ENCODE measurements around the gene MICAL3.
"Not testable (repeated sequence)": the region's sequence is repeated elsewhere in the genome, so short reads cannot be mapped to it uniquely, and the experiment has no call there.

MICAL3 gene

DNA sequence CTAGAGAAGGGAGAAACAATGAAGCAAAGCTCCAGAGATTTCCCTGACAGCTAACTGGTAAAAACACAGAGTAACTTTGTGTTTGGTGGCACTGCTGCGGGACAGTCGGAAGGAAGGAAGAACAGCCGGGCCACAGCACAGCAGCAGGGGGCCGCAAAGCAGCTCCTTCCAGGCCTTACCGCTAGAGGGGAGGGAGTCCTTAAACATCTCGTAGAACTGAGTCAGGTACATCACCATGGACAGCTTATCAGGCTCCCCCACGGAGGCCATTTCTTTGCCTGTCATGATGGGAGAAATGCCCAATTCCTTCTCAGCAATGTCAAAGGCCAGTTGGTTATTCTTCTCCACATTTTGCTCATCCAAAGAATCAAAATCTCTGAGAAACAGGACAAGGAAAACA is 135.5 kb downstream of the MICAL3 start:
- DNase-seq (ENCODE audit: low spot score), result no peak

DNA sequence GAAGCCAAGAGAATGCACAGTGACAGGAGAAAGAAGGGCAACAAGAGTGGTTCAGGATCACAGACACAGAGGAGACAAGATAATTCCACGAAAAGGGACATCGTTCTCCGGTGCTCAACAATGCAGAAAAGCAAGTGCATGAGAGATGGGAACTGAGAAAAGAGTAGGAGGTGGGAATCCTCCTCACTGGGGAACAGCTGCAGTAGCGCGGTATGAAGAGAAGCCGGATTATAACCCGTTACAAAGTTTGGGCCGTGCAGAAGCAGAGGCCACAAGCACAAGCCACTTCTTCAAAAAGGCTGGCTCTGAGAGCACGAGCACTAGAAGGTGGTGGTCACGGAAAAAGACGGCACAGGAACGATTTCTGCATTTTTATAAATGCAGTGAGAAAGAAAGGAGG is 135.9 kb downstream of the MICAL3 start:
- DNase-seq (ENCODE audit: low spot score), result no peak

DNA sequence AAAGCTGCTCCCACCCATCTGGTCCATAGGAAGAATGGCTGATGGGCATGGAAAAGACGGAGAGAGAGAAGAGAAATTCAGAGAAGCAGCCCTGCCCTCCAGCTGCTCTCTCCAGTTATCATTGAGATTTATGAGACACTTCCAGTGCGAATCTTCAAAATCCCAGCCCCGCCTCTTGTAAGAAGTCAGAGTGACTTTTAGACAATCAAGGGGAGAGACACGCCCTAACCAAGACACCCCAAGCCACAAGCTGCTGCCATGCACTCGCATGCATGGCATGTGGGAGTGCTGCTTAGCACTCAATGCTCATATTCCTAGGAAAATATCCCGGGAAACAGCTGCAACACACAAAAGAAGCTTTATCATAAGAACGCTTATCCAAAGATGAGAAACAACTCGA is 139.5 kb downstream of the MICAL3 start:
- no peak for DNase-seq (ENCODE audit: low spot score)

DNA sequence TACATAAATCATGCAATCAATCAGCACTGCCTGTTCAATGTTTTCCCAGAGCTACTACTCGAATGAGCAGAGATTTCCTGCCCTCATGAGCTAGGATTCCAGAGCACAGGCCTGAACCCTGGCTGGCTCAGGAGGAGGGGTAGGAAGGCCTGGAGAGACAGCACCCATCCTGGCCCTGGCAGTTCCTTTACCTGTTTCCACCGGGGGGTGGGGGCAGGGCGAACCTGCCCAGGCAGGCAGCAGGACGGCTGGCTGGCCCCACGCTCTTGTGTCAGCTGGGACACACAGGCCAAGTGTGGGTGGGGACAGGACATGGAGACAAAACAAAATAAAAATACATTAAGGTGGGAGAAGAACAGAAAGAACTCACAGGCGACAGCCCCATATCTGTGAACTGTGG is 140.3 kb downstream of the MICAL3 start:
- no peak for DNase-seq (ENCODE audit: low spot score)

DNA sequence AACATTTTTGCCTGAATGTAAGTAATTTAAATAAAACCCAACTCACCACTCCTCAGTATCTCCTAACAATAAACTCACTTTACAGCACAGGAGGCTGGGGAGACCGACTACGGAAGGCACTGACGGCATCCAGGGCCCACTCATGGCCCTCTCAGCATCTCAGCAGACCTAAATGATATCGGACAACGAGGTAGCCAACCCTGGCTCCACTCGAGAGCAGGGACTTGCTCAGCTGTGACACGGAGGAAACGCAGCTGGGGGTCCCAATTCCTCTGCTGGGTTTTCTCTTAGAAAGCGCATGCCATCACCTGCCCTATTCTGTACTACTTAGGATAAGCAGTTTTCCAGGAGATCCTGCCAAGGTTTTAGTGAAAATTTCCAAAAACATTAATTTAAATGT is 141.0 kb downstream of the MICAL3 start:
- no peak for DNase-seq (ENCODE audit: low spot score)

DNA sequence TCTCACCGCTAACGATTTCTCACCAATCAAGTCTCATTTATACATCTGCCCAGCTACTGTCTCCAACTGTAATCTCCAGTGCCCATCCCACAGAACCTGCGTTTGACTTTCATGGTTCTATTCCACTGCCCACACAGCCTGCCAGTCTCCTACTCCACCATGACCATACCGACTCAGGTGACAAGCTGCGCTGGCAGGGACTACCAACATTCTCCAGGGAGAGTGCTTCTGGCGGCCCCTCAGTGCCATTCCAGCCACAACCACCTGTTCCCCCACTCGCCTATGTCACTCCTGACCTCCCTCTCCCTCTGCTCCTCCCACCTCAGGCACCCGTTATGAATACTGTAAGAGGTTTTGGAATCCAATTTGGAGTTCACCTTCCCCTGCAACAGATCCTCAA is 141.6 kb downstream of the MICAL3 start:
- DNase-seq (ENCODE audit: low spot score), result no peak

DNA sequence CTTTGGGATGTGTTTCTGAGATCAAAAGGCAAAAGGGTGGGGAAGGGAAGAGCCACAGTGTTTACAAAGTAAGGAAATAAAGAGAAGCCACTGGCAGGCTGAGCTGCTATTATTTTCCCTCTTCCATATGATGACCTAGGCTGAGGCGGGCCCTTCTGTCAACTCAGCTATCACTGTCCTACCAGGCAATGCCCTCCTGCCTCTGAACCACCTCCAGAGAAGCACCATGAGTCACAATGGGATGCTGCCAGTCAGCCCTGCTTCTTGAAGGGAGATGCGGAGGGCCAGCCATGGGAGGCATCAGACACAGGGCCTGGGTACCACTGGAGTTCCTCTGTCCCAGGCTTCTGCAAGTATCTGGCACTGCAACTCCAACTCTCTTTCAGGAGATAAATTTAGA is 142.2 kb downstream of the MICAL3 start:
- DNase-seq (ENCODE audit: low spot score), result no peak

DNA sequence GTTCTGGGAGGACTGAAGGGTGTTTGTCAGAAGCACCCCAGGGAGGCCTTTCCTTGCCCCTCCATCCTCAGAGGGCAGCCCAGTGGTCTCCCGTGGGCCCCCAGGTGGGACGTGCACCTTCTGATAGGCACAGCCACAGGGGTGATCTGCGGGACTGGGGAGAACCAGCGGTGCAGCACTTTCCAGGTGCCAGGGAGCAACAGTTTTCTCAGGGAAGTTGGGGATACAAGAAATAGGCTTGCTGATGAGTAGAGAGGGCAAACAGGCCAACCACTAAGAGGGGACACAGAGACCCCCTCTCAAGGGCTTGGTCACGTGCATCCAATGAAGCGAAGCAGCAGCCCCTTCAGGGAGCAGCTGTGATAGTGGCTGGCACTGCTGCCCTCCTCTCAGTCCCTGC is 143.0 kb downstream of the MICAL3 start:
- DNase-seq (ENCODE audit: low spot score), result no peak

DNA sequence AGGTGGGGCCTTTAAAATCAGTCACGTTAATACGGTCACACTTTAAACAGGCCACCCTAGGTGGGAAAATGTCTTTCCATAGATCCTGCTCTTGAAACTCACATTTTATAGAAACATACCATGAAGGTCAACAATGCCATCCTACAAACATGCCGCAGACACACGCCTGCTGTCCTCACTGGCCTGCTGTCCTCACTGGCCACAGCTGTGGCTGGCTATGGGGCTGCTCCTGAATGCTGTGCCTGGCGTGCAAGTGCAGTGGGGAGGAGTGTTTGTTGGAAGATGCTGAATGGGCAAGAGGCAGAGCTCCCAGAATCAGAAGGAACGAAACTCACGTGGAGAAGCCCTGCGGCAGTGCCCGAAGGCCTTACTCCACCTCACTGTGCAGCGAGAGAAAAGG is 143.9 kb downstream of the MICAL3 start:
- DNase-seq (ENCODE audit: low spot score), result no peak

DNA sequence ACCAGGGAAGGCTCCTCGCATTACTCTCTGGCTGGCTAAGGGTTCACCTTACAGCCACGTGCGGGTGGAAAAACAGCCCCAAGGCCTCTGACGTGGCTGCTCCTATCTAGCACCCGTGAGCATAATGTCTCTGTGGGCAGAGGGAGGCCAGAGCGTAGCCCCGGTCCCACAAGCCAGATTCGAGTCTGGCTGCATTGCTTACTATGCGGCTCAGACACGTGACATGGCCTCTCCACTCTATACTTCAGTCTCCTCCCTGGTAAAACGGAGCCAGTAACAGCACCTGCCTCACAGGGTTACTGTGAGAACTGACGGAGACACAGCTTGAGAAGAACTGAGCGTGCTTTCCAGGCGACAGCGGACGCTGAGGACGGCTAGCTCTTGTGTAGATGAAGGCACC is 144.3 kb downstream of the MICAL3 start:
- no peak for DNase-seq (ENCODE audit: low spot score)

DNA sequence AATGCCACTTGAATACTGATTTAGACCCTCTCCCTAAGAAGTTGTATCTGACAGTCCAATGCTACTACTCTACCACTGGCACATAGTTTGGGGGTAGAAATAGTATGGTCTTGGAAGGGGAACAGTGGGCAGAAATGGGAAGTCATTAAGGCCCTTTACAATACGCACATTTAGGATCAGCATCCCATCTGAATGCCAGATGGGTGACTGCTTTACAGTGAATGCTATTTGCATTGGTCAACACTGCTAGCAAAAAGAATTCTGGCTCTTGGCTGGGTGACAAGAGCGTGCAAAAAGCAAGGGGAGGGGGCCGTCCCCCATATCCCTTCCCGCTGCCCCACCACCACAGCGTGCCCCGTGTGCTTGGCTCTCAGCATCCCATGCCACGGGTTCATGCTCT is 145.4 kb downstream of the MICAL3 start:
- DNase-seq (ENCODE audit: low spot score), result no peak

DNA sequence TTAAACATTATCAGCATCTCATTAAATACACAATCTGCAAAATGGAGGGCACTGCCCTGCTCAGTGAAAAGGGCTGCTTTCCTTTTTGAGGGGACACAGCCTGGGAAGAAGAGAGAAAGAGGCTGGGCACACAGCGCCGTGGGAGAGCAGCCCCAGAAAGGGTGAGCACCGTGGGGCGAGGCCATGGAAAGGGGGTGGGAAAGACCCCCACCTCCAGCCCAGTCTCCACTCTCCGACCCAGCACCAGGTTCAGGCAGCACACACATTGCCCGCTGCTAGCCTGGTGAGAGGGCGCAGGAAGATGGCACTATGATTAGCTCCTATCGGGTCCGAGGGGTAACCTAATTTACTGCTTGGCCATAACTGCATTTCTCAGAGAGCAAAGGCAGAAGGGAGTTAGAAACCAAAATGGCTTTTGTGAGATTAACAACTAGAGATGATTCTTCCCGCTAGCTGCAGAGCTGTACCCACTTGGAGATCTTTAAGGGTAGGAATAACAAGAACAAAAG is 146.1 kb downstream of the MICAL3 start:
- DNase-seq (ENCODE audit: low spot score), result no peak

DNA sequence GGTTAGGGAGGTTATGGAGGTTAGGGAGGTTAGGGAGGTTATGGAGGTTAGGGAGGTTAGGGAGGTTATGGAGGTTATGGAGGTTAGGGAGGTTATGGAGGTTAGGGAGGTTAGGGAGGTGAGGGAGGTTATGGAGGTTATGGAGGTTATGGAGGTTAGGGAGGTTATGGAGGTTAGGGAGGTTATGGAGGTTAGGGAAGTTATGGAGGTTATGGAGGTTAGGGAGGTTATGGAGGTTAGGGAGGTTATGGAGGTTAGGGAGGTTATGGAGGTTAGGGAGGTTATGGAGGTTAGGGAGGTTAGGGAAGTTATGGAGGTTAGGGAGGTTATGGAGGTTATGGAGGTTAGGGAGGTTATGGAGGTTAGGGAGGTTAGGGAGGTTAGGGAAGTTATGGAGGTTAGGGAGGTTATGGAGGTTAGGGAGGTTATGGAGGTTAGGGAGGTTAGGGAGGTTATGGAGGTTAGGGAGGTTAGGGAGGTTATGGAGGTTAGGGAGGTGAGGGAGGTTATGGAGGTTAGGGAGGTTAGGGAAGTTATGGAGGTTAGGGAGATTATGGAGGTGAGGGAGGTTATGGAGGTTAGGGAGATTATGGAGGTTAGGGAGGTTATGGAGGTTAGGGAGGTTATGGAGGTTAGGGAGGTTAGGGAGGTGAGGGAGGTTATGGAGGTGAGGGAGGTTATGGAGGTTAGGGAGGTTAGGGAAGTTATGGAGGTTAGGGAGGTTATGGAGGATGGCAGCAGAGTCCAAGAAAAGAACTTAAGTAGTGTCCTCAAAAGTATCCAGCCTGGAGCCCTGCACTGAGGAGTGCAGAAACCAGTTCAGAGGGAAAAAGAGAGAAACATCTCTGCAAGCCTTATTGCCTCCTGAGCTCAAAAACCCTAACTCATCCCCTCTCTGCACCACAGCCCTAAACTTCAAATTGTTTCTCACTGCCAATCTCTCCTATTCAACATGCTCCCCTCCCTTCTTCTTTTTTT is 147.2 kb downstream of the MICAL3 start:
- DNase-seq (ENCODE audit: low spot score), result not testable (repeated sequence)

DNA sequence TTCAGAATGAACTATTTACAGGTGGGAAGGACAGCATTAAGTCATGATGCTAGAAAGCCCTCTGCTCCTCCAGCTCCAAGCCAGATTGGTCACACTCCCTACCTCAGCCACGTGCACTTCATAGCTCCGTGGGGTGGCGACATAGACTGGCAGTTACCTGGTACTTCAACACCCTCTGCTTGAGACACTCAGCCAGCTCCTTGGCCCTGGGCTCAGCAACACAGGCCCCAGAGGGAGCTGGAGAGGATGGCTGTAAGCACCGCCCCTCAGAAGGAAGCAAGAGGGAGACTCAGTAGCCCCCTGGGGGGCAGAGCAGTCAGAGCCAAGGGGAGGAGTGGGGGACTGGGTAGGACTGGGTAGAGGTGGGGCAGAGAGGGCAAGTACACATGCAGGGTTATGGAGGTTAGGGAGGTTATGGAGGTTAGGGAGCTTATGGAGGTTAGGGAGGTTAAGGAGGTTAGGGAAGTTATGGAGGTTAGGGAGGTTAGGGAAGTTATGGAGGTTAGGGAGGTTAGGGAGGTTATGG is 148.0 kb downstream of the MICAL3 start:
- no peak for DNase-seq (ENCODE audit: low spot score)

DNA sequence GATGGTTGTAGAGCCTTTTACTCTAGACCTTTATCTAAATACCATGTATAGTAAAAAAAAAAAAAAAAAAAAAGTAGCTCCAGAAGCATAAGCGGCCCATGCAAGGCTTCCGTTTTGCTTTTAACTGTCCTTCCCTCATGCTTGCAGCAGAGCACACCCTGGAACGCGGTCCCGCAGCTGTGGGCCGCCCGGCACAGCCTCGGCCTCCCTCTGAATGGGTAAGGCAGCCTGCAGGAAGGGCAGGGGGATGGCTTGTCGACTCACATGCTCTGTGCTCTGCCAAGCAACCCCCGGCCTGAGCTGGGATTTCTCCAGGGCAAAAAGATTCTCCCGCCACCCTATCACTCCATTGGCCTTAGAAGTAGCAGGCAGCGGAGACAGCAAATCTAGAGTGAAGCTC is 148.7 kb downstream of the MICAL3 start:
- DNase-seq (ENCODE audit: low spot score), result no peak

DNA sequence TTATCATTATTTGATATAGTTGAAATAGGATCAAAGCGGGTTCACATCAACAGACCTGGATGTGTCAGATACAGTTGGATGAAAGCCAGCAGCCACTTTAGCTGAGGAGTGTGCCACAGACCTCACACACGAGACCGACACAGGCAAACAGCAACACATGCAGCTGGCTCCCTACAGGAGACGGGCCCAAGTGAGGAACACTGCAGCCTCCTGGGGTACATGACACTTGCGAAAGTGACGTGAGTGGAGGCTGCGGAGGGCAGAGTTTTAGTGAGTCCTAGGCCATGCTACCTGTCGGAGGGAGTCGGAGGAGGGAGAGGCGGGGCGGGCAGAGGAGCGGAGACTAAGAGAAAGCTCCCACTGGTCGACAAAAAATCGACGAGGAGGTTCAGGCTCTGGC is 149.2 kb downstream of the MICAL3 start:
- no peak for DNase-seq (ENCODE audit: low spot score)

DNA sequence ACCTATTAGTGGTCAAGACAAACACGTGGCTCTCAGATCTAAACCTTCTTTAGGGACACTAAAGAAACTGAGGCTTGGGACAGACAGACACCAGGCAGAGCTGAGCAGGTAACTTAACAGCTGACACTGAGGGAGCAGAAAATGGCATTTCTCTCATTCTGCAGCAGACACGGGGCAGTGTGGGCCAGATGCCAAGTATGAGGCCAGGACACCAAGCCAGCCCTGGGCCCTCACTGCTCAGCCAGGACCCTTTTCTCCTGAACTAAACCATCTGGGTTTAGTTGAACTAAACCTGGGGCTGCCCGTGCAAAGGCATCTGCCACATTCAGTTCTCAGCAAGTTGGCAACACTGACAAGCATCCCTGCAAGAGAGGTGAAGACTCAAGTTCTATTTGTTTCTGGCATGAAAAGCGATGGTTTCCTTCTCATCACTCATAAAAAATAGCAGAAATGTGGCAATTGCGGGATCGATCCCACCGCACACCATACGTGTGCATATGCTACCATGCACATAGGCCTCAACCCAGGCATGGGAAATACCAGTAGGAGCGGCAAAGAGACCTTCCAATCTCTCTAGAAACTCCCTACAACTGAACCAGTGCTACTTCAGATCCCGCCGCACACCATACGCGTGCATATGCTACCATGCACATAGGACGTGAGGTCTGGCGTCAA is 150.0 kb downstream of the MICAL3 start:
- no peak for DNase-seq (ENCODE audit: low spot score)

DNA sequence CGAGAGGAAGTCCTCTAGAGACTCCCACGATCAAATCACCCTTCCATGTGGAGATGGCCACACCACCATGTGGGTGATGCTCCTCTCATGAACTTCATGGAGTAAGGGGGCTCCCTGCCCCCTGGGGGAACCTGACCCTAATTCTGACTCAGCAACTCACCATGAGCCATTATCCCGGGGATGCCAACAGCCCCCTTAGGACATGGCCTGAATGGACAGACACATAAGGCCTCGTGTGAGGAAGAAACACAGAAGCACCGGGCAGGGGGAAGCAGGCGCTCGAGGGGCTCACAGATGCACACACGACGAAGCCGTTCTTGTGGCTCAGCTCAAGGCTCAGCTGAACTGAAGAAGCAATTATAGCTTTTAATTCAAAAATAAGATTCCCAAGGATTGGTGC is 150.6 kb downstream of the MICAL3 start:
- no peak for DNase-seq (ENCODE audit: low spot score)

DNA sequence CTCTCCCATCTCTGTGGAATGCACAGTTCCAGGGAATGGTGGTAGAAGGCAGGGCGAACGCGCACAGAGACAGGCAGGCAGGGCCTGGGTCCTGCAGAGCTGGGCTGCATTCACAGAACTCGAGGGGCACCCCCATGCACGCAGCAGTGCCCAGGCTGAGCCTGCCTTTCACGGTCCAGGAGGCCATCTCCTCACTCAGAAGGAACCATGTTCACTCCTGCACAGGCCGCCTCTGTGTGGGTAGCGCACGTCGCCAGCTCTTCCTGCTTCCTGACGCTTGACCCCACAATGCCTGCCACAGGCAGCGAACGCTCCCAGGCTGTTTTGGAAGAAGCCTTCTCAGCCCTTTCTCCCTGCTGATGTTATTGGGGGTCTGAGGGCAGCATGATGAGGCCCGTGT is 151.2 kb downstream of the MICAL3 start:
- no peak for DNase-seq (ENCODE audit: low spot score)

DNA sequence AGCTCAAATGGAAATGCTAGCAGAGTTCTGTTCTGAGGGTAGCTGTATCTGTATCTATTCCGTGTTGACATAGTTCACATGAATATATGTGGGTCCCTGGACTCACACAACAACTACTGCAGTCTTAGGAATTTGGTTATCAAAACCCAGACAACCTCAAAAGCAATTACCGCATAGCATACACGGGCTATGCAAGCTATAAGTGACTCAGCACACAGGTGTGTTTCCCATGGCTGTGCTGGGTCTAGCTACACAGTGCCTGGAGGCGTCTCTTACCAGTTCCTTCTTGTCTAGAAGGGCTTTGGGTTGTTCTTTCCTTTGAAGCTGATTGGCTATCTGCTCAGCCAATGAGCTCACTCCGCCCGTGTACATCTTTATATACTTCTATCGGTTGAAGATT is 151.9 kb downstream of the MICAL3 start:
- no peak for DNase-seq (ENCODE audit: low spot score)

DNA sequence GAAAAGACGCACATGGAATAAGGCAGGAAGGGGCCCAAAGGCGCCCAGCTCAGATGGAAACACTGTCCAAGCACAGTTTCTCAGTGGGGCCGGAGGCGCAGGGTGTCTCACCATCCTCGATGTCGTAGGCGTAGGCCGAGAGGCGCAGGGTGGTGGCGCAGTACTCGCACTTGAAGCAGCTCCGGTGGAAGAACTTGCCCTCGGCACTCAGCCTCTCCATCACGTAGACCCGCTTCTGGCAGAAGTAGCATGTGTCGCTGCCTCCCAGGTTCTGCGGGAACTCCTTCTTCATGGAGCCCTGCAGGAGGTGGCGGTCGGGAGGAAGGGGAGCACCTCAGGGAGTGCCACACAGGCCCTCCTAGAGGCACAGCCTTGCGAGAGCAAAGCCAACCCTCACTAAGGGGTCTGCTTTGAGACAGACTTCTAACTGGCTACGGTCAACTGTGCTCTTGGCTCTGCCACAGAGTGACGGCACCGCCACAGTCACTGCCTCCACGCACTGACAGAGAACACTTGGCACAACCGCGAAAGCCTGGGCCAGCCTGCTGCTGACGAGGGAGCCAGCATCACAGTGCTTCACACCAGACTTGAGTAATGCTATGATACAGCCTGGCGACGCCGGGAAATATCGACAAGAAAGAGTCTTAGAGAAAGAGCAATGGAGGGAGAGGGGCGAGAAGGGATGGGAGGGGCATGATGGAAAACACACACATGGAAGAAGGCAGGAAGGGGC is 152.5 kb downstream of the MICAL3 start:
- DNase-seq (ENCODE audit: low spot score), result peak; percentile 94

DNA sequence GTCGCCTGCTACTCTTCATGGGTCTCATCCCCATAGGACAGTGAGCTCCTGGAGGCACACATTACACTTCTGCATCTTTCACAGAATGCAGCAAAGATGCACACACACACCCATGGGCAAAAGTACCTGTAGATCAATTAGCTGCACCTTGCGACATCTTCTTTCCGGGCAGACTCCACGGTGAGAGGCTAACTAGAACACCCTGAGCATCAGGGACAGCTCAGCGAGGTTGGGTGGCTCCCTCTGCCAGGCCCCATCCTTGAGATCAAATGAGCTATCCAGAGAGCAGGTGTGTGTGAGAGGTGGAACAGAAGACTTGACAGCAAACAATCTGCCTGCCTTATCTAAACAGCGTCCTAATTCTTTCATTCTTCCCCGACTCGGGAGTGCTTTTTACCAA is 154.0 kb downstream of the MICAL3 start:
- DNase-seq (ENCODE audit: low spot score), result no peak

Data from Ammon's horn (tissue), 1 donor.